Measurements from ENCODE around the gene C1orf94. TPM values are rescaled to one million over a fixed set of nuclear protein-coding genes. Genes with fewer than 3 reads are reported as not detected.

The C1orf94 gene
- total RNA-seq, 1 donor from 2014 or later = not detected

Other genes with a start within 250 kb of the C1orf94 start
- not detected in 2 replicates for gene CSMD2, start 11.7 kb upstream of the C1orf94 start, total RNA-seq

Data from activated T-helper 1 cell treated with anti-CD3 and anti-CD28 coated beads, Interleukin-12 subunit alpha, Interleukin-12 subunit beta, Interleukin-2, Interleukin-4 antibody, amounts not matched to agents 30 ng/mL and 10 ng/mL and 1 ng/mL, durations not matched to agents 14 hours and 24 hours and 36 hours (primary cell).